CD14-positive monocyte (primary cell): ENCODE data around the gene KDM4C. TPM values are rescaled to one million over a fixed set of nuclear protein-coding genes. Genes with fewer than 3 reads are reported as not detected.

ENCODE experiments used
- DNase-seq, 3 donors: peaks; one replicate each; pipeline ENCODE4 v3.0.0-alpha.2; 2011 to 2022
- H2AFZ ChIP-seq: 2 replicates; pipeline ENCODE4 v1.6.0; 2012; ENCODE audit warnings: mild to moderate bottlenecking, low read depth, low read length, inconsistent platforms; ENCODE audit not compliant: insufficient read depth, poor library complexity, severe bottlenecking
- H3K27ac ChIP-seq, 2 donors: 1 replicate in 1 of 2; 2 replicates in 1 of 2; pipeline ENCODE4 v1.5.1; 2012 to 2013; ENCODE audit warnings: low read length in 2 of 2, control low read depth in 1 of 2, inconsistent platforms in 1 of 2, low read depth in 1 of 2, mild to moderate bottlenecking in 1 of 2
- H3K27me3 ChIP-seq, 2 donors: one replicate each; pipeline versions ENCODE4 v1.6.0 to v1.6.1; 2011 to 2013; ENCODE audit warnings: low read length in 2 of 2; ENCODE audit not compliant: control insufficient read depth in 2 of 2, insufficient read depth in 2 of 2
- H3K36me3 ChIP-seq, 2 donors: replicated peaks in 1 of 2; 1 replicate in 1 of 2; 2 replicates in 1 of 2; pipeline versions ENCODE4 v1.5.1 to v1.6.1; 2012 to 2013; ENCODE audit warnings: low read length in 2 of 2, control low read depth in 1 of 2, inconsistent platforms in 1 of 2, mild to moderate bottlenecking in 1 of 2; ENCODE audit not compliant: insufficient read depth in 2 of 2, control insufficient read depth in 1 of 2
- H3K4me1 ChIP-seq, 2 donors: 1 replicate in 1 of 2; 2 replicates in 1 of 2; pipeline versions ENCODE4 v1.5.1 to v1.6.1; 2012 to 2013; ENCODE audit warnings: low read length in 2 of 2, control low read depth in 1 of 2, inconsistent platforms in 1 of 2, mild to moderate bottlenecking in 1 of 2, moderate library complexity in 1 of 2; ENCODE audit not compliant: insufficient read depth in 2 of 2, control insufficient read depth in 1 of 2
- H3K4me2 ChIP-seq: replicated peaks from 2 replicates; pipeline ENCODE3; 2012; ENCODE audit warnings: low read length, moderate library complexity, mild to moderate bottlenecking; ENCODE audit not compliant: poor library complexity, severe bottlenecking; ENCODE audit errors: extremely low read depth
- H3K4me3 ChIP-seq, 3 experiments: fragments of 200-600 bp in 1 of 3; sonication (generic) in 1 of 3; replicated peaks in 1 of 3; 1 replicate in 2 of 3; 2 replicates in 1 of 3; pipeline ENCODE4 v1.5.1; 2011 to 2013; ENCODE audit warnings: low read length in 3 of 3, mild to moderate bottlenecking in 3 of 3, control low read depth in 2 of 3, low read depth in 2 of 3, inconsistent platforms in 1 of 3, moderate library complexity in 1 of 3
- H3K79me2 ChIP-seq: 2 replicates; pipeline ENCODE4 v1.6.0; 2012; ENCODE audit warnings: mild to moderate bottlenecking, control low read depth, inconsistent platforms, low read length, moderate library complexity; ENCODE audit not compliant: insufficient read depth
- H3K9ac ChIP-seq: 2 replicates; pipeline ENCODE4 v1.6.0; 2017; ENCODE audit warnings: low read length, mild to moderate bottlenecking; ENCODE audit not compliant: insufficient read depth, poor library complexity, severe bottlenecking
- H3K9me3 ChIP-seq, 2 donors: replicated peaks in 1 of 2; 1 replicate in 1 of 2; 2 replicates in 1 of 2; pipeline versions ENCODE4 v1.5.1 to v1.6.1; 2012 to 2013; ENCODE audit warnings: low read length in 2 of 2, control low read depth in 1 of 2; ENCODE audit not compliant: control insufficient read depth in 1 of 2, insufficient read depth in 1 of 2
- H4K20me1 ChIP-seq: 2 replicates; pipeline ENCODE4 v1.6.0; 2012; ENCODE audit warnings: mild to moderate bottlenecking, low read length, control low read depth, moderate library complexity; ENCODE audit not compliant: insufficient read depth
- H3K27ac Mint-ChIP-seq, 7 donors: one replicate each; pipeline ENCODE4 v1.8.0; 2020; ENCODE audit warnings: mild to moderate bottlenecking in 7 of 7, mixed read lengths in 7 of 7, moderate library complexity in 6 of 7, inconsistent platforms in 2 of 7
- H3K27me3 Mint-ChIP-seq, 3 donors: one replicate each; pipeline ENCODE4 v1.8.0; 2021 to 2022; ENCODE audit warnings: low read depth in 3 of 3, mild to moderate bottlenecking in 3 of 3, mixed read lengths in 3 of 3, moderate library complexity in 3 of 3, inconsistent platforms in 1 of 3
- H3K36me3 Mint-ChIP-seq, 2 donors: one replicate each; pipeline ENCODE4 v1.8.0; 2020; ENCODE audit warnings: mixed read lengths in 2 of 2, inconsistent platforms in 1 of 2, mild to moderate bottlenecking in 1 of 2
- H3K4me1 Mint-ChIP-seq: one replicate; pipeline ENCODE4 v1.8.0; 2020; ENCODE audit warnings: mild to moderate bottlenecking, mixed read lengths
- H3K4me3 Mint-ChIP-seq, 2 donors: one replicate each; pipeline ENCODE4 v1.8.0; 2020; ENCODE audit warnings: mild to moderate bottlenecking in 2 of 2, mixed read lengths in 2 of 2, moderate library complexity in 1 of 2
- H3K9me3 Mint-ChIP-seq, 7 donors: one replicate each; pipeline ENCODE4 v1.8.0; 2020 to 2022; ENCODE audit warnings: mixed read lengths in 7 of 7, mild to moderate bottlenecking in 6 of 7, moderate library complexity in 6 of 7, inconsistent platforms in 2 of 7
- WGBS: methylation state at CpG from one replicate; pipeline ENCODE4 v1.1.5; 2013; ENCODE audit warnings: missing lambda C conversion rate; ENCODE audit not compliant: insufficient coverage; 5-methylcytosine and 5-hydroxymethylcytosine counted together
- intact Hi-C, 2 donors: fragments of 100-400 bp; cut with micrococcal nuclease; formaldehyde crosslinking; loops; one replicate each; pipeline versions ENCODE4 v1.15.0 to v1.15.1; 2023
- polyA plus RNA-seq, 3 donors: library from polyadenylated mRNA; depleted of rRNA in 1 of 3; unstranded in 2 of 3; stranded (reverse) in 1 of 3; fragments of 300-500 nt in 2 of 3; fragments of >200 nt in 1 of 3; fragmentation: Illumina TruSeq in 2 of 3; gene quantifications; 1 replicate in 2 of 3; 2 replicates in 1 of 3; pipeline ENCODE4 v1.2.3, GENCODE V29; 2012 to 2021
- TF ChIP-seq, protein P1 (sequence below): fragments of 200-600 bp; IDR thresholded peaks from one replicate; pipeline ENCODE4 v1.8.0; 2022; ENCODE audit warnings: antibody characterized with exemption, mild to moderate bottlenecking

KDM4C gene
- polyA plus RNA-seq, 3 donors = 15.2 to 36.2 (median 17.1) TPM

GRCh38 chr9:6900440-6900883 lies 142.7 kb downstream of the KDM4C start:
- Mint-ChIP-seq H3K27ac (peak overlapping the region in 1 of 7 donors; percentile 76), H3K27me3 (no peaks in the 10 kb centered on the region), H3K4me1 (peaks cover 9% of the 10 kb centered on the region), H3K4me3 (no peak overlapping the region), H3K36me3 (peaks cover 43 to 47% of the 10 kb centered on the region in 2 donors), H3K9me3 (no peaks in the 10 kb centered on the region)
- H3K4me2 ChIP-seq = no peak overlapping the region
- no peak for DNase-seq
- 100% methylated on average over 4 of the region's 7 CpGs for WGBS
- peaks cover 29% of the 10 kb centered on the region for H4K20me1 ChIP-seq
- peaks cover 0 to 7% of the 10 kb centered on the region in 2 donors for H3K4me1 ChIP-seq
- no peak overlapping the region for H3K27ac ChIP-seq
- TF ChIP-seq, protein P1, sequence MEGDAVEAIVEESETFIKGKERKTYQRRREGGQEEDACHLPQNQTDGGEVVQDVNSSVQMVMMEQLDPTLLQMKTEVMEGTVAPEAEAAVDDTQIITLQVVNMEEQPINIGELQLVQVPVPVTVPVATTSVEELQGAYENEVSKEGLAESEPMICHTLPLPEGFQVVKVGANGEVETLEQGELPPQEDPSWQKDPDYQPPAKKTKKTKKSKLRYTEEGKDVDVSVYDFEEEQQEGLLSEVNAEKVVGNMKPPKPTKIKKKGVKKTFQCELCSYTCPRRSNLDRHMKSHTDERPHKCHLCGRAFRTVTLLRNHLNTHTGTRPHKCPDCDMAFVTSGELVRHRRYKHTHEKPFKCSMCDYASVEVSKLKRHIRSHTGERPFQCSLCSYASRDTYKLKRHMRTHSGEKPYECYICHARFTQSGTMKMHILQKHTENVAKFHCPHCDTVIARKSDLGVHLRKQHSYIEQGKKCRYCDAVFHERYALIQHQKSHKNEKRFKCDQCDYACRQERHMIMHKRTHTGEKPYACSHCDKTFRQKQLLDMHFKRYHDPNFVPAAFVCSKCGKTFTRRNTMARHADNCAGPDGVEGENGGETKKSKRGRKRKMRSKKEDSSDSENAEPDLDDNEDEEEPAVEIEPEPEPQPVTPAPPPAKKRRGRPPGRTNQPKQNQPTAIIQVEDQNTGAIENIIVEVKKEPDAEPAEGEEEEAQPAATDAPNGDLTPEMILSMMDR = no peak
- H3K36me3 ChIP-seq = peaks cover 10 to 48% of the 10 kb centered on the region in 2 donors
- no peak overlapping the region for H3K9ac ChIP-seq
- no peaks in the 10 kb centered on the region for H3K9me3 ChIP-seq
- intact Hi-C loops = no loop called here
- H3K27me3 ChIP-seq = no peaks in the 10 kb centered on the region
- no peak overlapping the region for H2AFZ ChIP-seq
- no peaks in the 10 kb centered on the region for H3K79me2 ChIP-seq
- no peak overlapping the region for H3K4me3 ChIP-seq

GRCh38 chr9:6901180-6901579 lies 143.4 kb downstream of the KDM4C start:
- H3K4me1 Mint-ChIP-seq = peaks cover 9% of the 10 kb centered on the region
- TF ChIP-seq, protein P1 = no peak
- Histone ChIP-seq H4K20me1 (peaks cover 30% of the 10 kb centered on the region), H3K4me2 (no peak overlapping the region), H3K79me2 (no peaks in the 10 kb centered on the region), H2AFZ (no peak overlapping the region), H3K27me3 (no peaks in the 10 kb centered on the region), H3K4me3 (no peak overlapping the region), H3K27ac (no peak overlapping the region), H3K4me1 (peaks cover 0 to 7% of the 10 kb centered on the region in 2 donors), H3K9ac (no peak overlapping the region), H3K36me3 (peaks cover 10 to 47% of the 10 kb centered on the region in 2 donors), H3K9me3 (no peaks in the 10 kb centered on the region)
- H3K4me3 Mint-ChIP-seq = no peak overlapping the region
- WGBS = no CpG with 5 or more reads among the region's 2 CpGs
- H3K36me3 Mint-ChIP-seq = peaks cover 47 to 54% of the 10 kb centered on the region in 2 donors
- H3K27ac Mint-ChIP-seq = peak overlapping the region in 2 of 7 donors; percentile 2 to 27
- H3K27me3 Mint-ChIP-seq = no peaks in the 10 kb centered on the region
- DNase-seq = no peak
- no peaks in the 10 kb centered on the region for H3K9me3 Mint-ChIP-seq
- intact Hi-C loops = no loop called here
